Epithelial cell of proximal tubule (primary cell): ENCODE results near the gene TMEM54. TPM values are rescaled to one million over a fixed set of nuclear protein-coding genes. Genes with fewer than 3 reads are reported as not detected.

ENCODE experiments used
- DNase-seq: peaks from one replicate; pipeline ENCODE4 v3.0.0-alpha.2; 2011; ENCODE audit warnings: low read depth
- H3K4me3 ChIP-seq: 2 replicates; pipeline ENCODE4 v1.5.1; 2011; ENCODE audit warnings: low read depth, mild to moderate bottlenecking, low read length
- CTCF ChIP-seq: conservative IDR thresholded peaks from 2 replicates; pipeline ENCODE4 v1.5.1; 2012; ENCODE audit warnings: low read depth, mild to moderate bottlenecking, low read length
- total RNA-seq: library from RNA; depleted of rRNA; stranded (reverse); fragments of >200 nt; gene quantifications from 2 replicates; pipeline ENCODE4 v1.2.3, GENCODE V29; 2015

Gene TMEM54
- total RNA-seq, 1 donor from 2014 or later = 131 TPM

- no peak overlapping the region for H3K4me3 ChIP-seq
- TF ChIP-seq CTCF = no peak
- DNase-seq = no peak
These were observed 33.1 kb downstream of the TMEM54 start for GRCh38 chr1:32868085-32868484.

GRCh38 chr1:32867671-32868070 lies 33.5 kb downstream of the TMEM54 start:
- DNase-seq = no peak
- no peak for TF ChIP-seq CTCF
- no peak overlapping the region for H3K4me3 ChIP-seq

- no peak overlapping the region for H3K4me3 ChIP-seq
- DNase-seq = no peak
- no peak for TF ChIP-seq CTCF
These were observed 34.0 kb downstream of the TMEM54 start for GRCh38 chr1:32867151-32867550.

GRCh38 chr1:32865639-32866405 lies 35.4 kb downstream of the TMEM54 start:
- no peak overlapping the region for H3K4me3 ChIP-seq
- no peak for DNase-seq
- no peak for TF ChIP-seq CTCF

- TF ChIP-seq CTCF = no peak
- no peak for DNase-seq
- no peak overlapping the region for H3K4me3 ChIP-seq
These were observed 36.7 kb downstream of the TMEM54 start for GRCh38 chr1:32864375-32865019.

GRCh38 chr1:32863881-32864245 lies 37.3 kb downstream of the TMEM54 start:
- H3K4me3 ChIP-seq = no peak overlapping the region
- TF ChIP-seq CTCF = no peak
- no peak for DNase-seq
